ENCODE results near the gene NAT14. TPM values are rescaled to one million over a fixed set of nuclear protein-coding genes. Genes with fewer than 3 reads are reported as not detected.
"Not testable (repeated sequence)": the region's sequence is repeated elsewhere in the genome, so short reads cannot be mapped to it uniquely, and the experiment has no call there.

NAT14 gene
- total RNA-seq, 1 donor from 2014 or later = 81.1 TPM

GRCh38 chr19:55444646-55445045, 40.3 kb upstream of the NAT14 start:
- peaks cover 10% of the 10 kb centered on the region for H3K4me1 Mint-ChIP-seq
- DNase-seq (ENCODE audit: low read depth, low spot score) = no peak
- H3K27ac Mint-ChIP-seq (ENCODE audit: unreplicated experiment) = no peak overlapping the region
- peaks cover 68% of the 10 kb centered on the region for H3K27me3 Mint-ChIP-seq (ENCODE audit: low read depth)
- TF ChIP-seq CTCF (conservative IDR thresholded peaks at IDR 0.05) = no peak
- no peak overlapping the region for H3K4me3 Mint-ChIP-seq
- H3K9me3 Mint-ChIP-seq = no peaks in the 10 kb centered on the region
- peaks cover 4% of the 10 kb centered on the region for H3K36me3 Mint-ChIP-seq (ENCODE audit: low read depth)

GRCh38 chr19:55446060-55446459, 38.9 kb upstream of the NAT14 start:
- Mint-ChIP-seq H3K36me3 (ENCODE audit: low read depth) (peaks cover under 1% of the 10 kb centered on the region), H3K4me3 (no peak overlapping the region), H3K27me3 (ENCODE audit: low read depth) (peaks cover 62% of the 10 kb centered on the region), H3K4me1 (peaks cover 6% of the 10 kb centered on the region), H3K9me3 (no peaks in the 10 kb centered on the region), H3K27ac (ENCODE audit: unreplicated experiment) (no peak overlapping the region)
- DNase-seq (ENCODE audit: low read depth, low spot score) = no peak
- no peak for TF ChIP-seq CTCF (conservative IDR thresholded peaks at IDR 0.05)

- Mint-ChIP-seq H3K4me1 (no peaks in the 10 kb centered on the region), H3K4me3 (no peak overlapping the region), H3K27ac (ENCODE audit: unreplicated experiment) (no peak overlapping the region), H3K27me3 (ENCODE audit: low read depth) (peaks cover 58% of the 10 kb centered on the region), H3K9me3 (no peaks in the 10 kb centered on the region), H3K36me3 (ENCODE audit: low read depth) (no peaks in the 10 kb centered on the region)
- no peak for DNase-seq (ENCODE audit: low read depth, low spot score)
- TF ChIP-seq CTCF (conservative IDR thresholded peaks at IDR 0.05) = no peak
Observed at GRCh38 chr19:55447421-55448174, 37.4 kb upstream of the NAT14 start.

GRCh38 chr19:55448175-55448490, 36.9 kb upstream of the NAT14 start:
- H3K9me3 Mint-ChIP-seq; H3K4me1 Mint-ChIP-seq; H3K36me3 Mint-ChIP-seq (ENCODE audit: low read depth); H3K4me3 Mint-ChIP-seq; DNase-seq (ENCODE audit: low read depth, low spot score); H3K27ac Mint-ChIP-seq (ENCODE audit: unreplicated experiment): not testable (repeated sequence)
- H3K27me3 Mint-ChIP-seq (ENCODE audit: low read depth) = peaks cover 57% of the 10 kb centered on the region

- no peaks in the 10 kb centered on the region for H3K9me3 Mint-ChIP-seq
- peaks cover 53% of the 10 kb centered on the region for H3K27me3 Mint-ChIP-seq (ENCODE audit: low read depth)
- DNase-seq (ENCODE audit: low read depth, low spot score) = no peak
Observed at GRCh38 chr19:55449469-55449868, 35.5 kb upstream of the NAT14 start.

More at GRCh38 chr19:55449469-55449868, 35.5 kb upstream of the NAT14 start:
- Mint-ChIP-seq H3K4me3 (no peak overlapping the region), H3K36me3 (ENCODE audit: low read depth) (no peaks in the 10 kb centered on the region), H3K4me1 (peaks cover 13% of the 10 kb centered on the region), H3K27ac (ENCODE audit: unreplicated experiment) (no peak overlapping the region)
- TF ChIP-seq CTCF (conservative IDR thresholded peaks at IDR 0.05) = no peak

Measured in neural crest cell (in vitro differentiated cells).